ENCODE measurements around the gene OTOF. TPM values are rescaled to one million over a fixed set of nuclear protein-coding genes. Genes with fewer than 3 reads are reported as not detected.

The OTOF gene
- total RNA-seq, 2 experiments from 2014 or later: 1.6 to 1.9 TPM

DNA sequence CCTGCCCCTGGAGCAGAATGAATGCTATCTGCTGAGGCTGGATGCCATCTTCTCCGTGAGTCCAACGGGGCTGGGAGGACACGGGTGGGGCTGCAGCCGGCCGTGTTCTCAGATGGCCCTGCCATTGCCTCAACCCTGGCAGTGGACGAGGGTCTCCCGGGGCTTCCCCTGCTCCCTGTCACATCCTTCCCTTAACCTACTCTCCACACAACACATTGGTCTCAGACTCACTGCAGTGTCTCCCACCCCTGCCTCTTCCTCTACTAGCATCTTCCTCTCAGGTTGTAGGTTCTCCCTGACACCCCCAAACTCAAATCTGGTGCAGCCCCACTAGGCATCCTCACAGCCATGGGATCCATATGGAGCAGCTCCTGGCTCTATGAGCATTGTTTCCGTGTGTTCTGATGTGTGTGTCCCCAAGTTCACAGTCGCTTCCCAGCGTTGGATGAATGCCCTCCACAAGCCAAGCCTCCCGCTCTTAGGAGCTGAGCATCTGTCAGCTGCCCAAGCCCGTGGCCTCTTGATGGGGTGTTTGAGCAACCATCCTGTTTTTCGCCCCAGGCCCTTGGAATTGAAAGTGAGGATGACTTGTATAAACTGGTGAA is 27.8 kb downstream of the OTOF start:
- no peaks in the 10 kb centered on the region for H3K36me3 Mint-ChIP-seq
- no peaks in the 10 kb centered on the region for H3K27me3 Mint-ChIP-seq
- ChIA-PET POLR2A (no interaction called here), CTCF (no interaction called here)
- H3K9me3 Mint-ChIP-seq: no peaks in the 10 kb centered on the region
- intact Hi-C loops (cut with micrococcal nuclease): no loop called here
- no peak for DNase-seq
- no peak overlapping the region for H3K4me3 Mint-ChIP-seq
- no peaks in the 10 kb centered on the region for H3K4me1 Mint-ChIP-seq (ENCODE audit: low read depth)
- H3K27ac Mint-ChIP-seq: no peak overlapping the region

DNA sequence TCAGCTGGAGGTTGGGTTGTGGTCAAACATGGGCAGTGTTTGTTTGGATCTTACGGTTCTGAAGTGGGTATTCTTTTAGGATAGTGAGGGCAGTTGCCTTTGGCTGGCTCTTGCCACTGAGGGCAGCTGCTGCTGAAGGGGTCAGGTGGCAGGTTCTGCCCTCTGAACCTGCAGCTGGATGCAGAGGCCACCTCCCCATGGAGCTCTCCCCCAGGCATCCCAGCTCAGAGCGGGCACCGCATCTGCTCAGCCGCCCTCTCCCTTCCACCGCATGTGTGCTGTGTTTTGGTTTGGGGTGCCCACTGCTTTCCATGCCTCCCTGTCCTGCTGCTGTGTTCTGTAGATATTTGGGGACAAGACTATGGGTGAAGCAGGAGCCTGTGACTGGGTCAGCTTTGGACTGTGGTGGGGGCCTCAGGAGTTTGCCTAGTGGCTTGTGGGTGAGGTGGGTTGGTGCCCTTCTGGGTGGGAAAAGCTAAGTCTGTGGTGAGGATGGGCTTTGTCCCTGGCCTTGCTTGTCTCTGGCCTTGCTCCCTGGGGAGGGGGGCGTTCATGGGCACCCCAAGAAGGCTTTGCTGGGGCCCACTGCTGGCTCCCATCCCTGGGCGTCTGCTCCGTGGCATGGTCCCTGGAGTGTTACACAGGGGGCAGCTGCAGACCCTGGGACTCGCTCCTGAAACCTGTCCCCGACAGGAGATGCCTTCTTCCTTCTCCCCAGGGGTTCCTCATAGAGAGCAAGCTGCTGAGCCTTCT is 28.5 kb downstream of the OTOF start:
- no peak overlapping the region for H3K27ac Mint-ChIP-seq
- CTCF ChIA-PET: interaction anchor here (1.0 kb wide), 1 partner anchor 20 kb away, joined by 3 read pairs; no protein-coding TSS in a partner anchor
- H3K4me3 Mint-ChIP-seq: no peak overlapping the region
- no peaks in the 10 kb centered on the region for H3K9me3 Mint-ChIP-seq
- POLR2A ChIA-PET: no interaction called here
- H3K27me3 Mint-ChIP-seq: no peaks in the 10 kb centered on the region
- no peak for DNase-seq
- H3K4me1 Mint-ChIP-seq (ENCODE audit: low read depth): no peaks in the 10 kb centered on the region
- no peaks in the 10 kb centered on the region for H3K36me3 Mint-ChIP-seq
- intact Hi-C loops (cut with micrococcal nuclease): no loop called here

DNA sequence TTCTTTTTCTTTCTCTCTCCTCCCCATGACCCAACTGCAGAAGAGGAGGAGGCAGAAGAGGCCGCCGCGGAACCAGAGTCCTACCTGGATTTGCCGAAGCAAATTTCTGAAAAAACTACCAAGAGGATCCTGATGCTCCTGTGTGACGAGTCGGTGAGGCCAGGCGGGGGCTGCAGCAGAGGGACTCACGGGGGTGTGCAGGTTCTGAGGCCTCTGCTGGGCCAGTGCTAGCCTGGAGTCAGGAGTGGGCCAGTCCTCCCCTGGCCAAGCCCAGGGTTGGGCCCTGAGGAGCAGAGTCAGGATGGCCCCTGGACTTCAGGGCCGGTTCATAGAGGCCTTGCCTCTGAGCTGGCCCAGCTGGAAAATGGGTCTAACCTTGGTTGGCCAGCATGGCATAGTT is 29.3 kb downstream of the OTOF start:
- H3K27ac Mint-ChIP-seq: no peak overlapping the region
- H3K27me3 Mint-ChIP-seq: no peaks in the 10 kb centered on the region
- intact Hi-C loops (cut with micrococcal nuclease): no loop called here
- no peaks in the 10 kb centered on the region for H3K36me3 Mint-ChIP-seq
- ChIA-PET CTCF (interaction anchor here (1.0 kb wide), 1 partner anchor 21 kb away, joined by 3 read pairs; no protein-coding TSS in a partner anchor), POLR2A (no interaction called here)
- DNase-seq: no peak
- H3K9me3 Mint-ChIP-seq: no peaks in the 10 kb centered on the region
- H3K4me3 Mint-ChIP-seq: no peak overlapping the region
- H3K4me1 Mint-ChIP-seq (ENCODE audit: low read depth): no peaks in the 10 kb centered on the region

DNA sequence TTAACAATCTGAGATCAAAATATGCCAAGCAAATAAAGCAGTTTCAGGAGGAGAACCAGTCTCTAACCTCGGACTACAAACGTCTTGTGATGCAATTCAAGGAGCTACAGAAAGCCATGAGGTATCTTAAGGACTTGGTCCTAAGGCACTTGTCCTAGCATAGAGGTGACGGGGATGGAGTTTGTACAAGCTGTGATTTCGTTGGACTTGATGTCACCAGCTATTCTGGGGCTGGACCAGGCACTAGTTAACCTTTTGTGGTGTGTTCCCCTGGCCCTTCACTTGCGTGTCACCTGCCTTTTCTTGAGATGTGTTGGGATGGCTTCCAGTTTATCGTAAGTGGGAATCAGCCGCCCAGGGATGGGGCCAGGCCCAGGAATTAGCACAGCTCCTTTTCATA is 33.7 kb downstream of the OTOF start:
- intact Hi-C loops (cut with micrococcal nuclease): no loop called here
- POLR2A ChIA-PET: no interaction called here
- Mint-ChIP-seq H3K27me3 (no peaks in the 10 kb centered on the region), H3K27ac (no peak overlapping the region), H3K36me3 (no peaks in the 10 kb centered on the region), H3K9me3 (no peaks in the 10 kb centered on the region), H3K4me1 (ENCODE audit: low read depth) (no peaks in the 10 kb centered on the region), H3K4me3 (no peak overlapping the region)
- CTCF ChIA-PET: no interaction called here
- DNase-seq: no peak

DNA sequence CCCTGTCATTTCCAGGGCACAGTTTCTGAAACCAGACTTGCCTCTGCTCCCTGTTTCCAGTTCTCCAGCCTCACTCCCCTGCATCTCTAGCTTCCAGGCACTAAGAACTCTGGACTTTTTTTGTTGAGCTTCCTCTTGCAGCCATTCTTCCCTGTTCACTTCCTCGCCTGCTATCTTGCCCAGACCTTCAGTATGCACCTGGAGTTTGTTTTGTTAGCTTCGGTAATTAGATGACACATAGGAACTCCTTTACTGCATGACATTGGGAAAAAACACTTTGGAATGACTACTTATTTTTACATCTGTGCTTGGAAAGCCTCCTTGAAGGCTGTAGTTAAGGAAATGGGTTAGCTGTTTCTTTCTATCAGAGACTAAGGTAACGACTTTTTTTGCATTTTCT is 35.2 kb downstream of the OTOF start:
- CTCF ChIA-PET: no interaction called here
- intact Hi-C loops (cut with micrococcal nuclease): no loop called here

DNA sequence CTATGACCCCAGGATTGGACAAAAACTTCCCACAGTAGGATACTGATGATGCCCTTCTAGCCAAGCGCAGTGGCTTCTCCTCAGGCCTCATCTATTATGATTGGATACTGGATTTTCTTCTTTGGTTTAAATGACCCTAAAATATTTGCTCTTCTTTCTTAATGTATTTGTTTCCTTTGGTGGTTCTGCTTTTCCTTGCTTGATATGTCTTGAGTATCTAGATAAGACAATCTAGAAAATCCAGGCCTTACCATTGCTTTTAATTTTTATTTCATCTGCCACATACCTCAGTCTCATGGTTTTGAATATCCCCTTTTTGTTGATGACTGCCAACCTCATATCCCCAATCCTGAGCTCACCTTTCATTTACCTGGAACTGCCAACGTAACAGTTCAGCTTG is 35.6 kb downstream of the OTOF start:
- Mint-ChIP-seq H3K9me3 (no peaks in the 10 kb centered on the region), H3K27ac (no peak overlapping the region), H3K4me3 (no peak overlapping the region), H3K4me1 (ENCODE audit: low read depth) (no peaks in the 10 kb centered on the region), H3K36me3 (no peaks in the 10 kb centered on the region), H3K27me3 (no peaks in the 10 kb centered on the region)
- POLR2A ChIA-PET: no interaction called here
- DNase-seq: no peak
- intact Hi-C loops (cut with micrococcal nuclease): no loop called here
- CTCF ChIA-PET: no interaction called here

More for the DNA sequence above, 35.2 kb downstream of the OTOF start:
- no peak overlapping the region for H3K27ac Mint-ChIP-seq
- no peak overlapping the region for H3K4me3 Mint-ChIP-seq
- no peaks in the 10 kb centered on the region for H3K9me3 Mint-ChIP-seq
- DNase-seq: no peak
- H3K27me3 Mint-ChIP-seq: no peaks in the 10 kb centered on the region
- POLR2A ChIA-PET: no interaction called here
- H3K36me3 Mint-ChIP-seq: no peaks in the 10 kb centered on the region
- no peaks in the 10 kb centered on the region for H3K4me1 Mint-ChIP-seq (ENCODE audit: low read depth)

DNA sequence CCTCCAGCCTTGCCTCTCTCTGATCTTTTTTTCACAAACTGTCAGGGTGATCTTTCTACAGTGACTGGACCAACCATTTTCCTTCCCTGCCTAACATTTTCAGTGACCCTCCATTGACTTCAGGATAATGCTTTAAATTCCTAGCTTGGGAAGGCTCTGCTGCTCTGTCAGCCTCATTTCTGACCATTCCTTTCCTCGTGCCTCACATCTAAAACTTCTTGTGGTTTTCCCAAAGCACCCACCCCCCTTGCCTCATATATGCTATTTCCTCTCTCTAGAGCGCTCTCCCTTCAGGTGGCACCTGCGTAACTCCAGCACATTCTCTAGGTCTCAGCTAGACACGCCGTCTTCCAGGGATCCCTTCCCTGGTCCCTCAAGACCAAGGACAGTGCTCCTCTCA is 39.0 kb downstream of the OTOF start:
- H3K36me3 Mint-ChIP-seq: no peaks in the 10 kb centered on the region
- H3K27me3 Mint-ChIP-seq: no peaks in the 10 kb centered on the region
- CTCF ChIA-PET: no interaction called here
- intact Hi-C loops (cut with micrococcal nuclease): no loop called here
- POLR2A ChIA-PET: no interaction called here
- H3K27ac Mint-ChIP-seq: no peak overlapping the region
- no peak overlapping the region for H3K4me3 Mint-ChIP-seq
- DNase-seq: no peak
- no peaks in the 10 kb centered on the region for H3K4me1 Mint-ChIP-seq (ENCODE audit: low read depth)
- H3K9me3 Mint-ChIP-seq: no peaks in the 10 kb centered on the region

DNA sequence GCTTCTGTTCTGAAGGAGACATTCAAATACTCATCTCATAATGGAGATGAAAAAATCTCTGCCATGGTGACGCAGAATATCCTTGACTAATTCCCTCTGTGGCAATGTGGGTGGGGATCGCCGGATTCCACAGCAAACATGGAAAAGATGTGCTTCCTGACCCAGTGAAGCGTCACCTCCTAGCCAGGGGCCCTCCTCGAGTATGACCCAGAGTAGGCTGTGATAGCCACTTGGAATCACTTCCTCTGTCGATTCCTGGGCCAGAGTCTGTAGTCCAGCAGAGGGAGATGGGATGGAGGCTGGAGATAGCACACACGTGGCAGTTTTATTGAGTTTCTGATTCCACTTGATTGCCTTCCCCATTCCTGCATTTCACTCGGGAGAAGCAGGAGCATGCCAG is 39.4 kb downstream of the OTOF start:
- POLR2A ChIA-PET: no interaction called here
- H3K9me3 Mint-ChIP-seq: no peaks in the 10 kb centered on the region
- no peaks in the 10 kb centered on the region for H3K36me3 Mint-ChIP-seq
- intact Hi-C loops (cut with micrococcal nuclease): no loop called here
- no peak overlapping the region for H3K4me3 Mint-ChIP-seq
- H3K4me1 Mint-ChIP-seq (ENCODE audit: low read depth): no peaks in the 10 kb centered on the region
- no peak overlapping the region for H3K27ac Mint-ChIP-seq
- no peaks in the 10 kb centered on the region for H3K27me3 Mint-ChIP-seq
- no peak for DNase-seq
- CTCF ChIA-PET: no interaction called here

DNA sequence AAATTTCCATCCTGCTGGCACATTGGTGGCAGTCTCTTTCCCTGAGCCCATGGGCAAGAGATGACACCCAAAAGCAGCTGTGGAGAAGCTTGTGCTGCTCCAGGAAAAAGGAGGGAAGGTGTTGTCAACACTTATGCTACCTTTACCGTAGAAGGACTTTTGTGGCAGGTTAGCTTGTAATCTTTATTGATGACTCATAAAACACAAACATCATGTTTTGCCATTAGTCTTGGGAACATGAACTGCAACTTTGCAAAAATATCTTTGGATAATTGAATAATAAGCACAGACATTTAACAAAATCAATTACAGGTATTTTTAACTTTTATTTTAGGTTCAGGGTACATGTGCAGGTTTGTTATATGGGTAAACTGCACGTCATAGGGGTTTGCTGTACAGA is 42.8 kb downstream of the OTOF start:
- no peak overlapping the region for H3K27ac Mint-ChIP-seq
- no peaks in the 10 kb centered on the region for H3K36me3 Mint-ChIP-seq
- no peak for DNase-seq
- no peaks in the 10 kb centered on the region for H3K9me3 Mint-ChIP-seq
- no peak overlapping the region for H3K4me3 Mint-ChIP-seq
- intact Hi-C loops (cut with micrococcal nuclease): no loop called here
- peaks cover 5% of the 10 kb centered on the region for H3K27me3 Mint-ChIP-seq
- ChIA-PET POLR2A (interaction anchor here (0.6 kb wide), 1 partner anchor 35 kb away, joined by 3 read pairs; no protein-coding TSS in a partner anchor), CTCF (interaction anchor here (0.6 kb wide), 1 partner anchor 691 kb away, joined by 3 read pairs; no protein-coding TSS in a partner anchor)
- no peaks in the 10 kb centered on the region for H3K4me1 Mint-ChIP-seq (ENCODE audit: low read depth)

DNA sequence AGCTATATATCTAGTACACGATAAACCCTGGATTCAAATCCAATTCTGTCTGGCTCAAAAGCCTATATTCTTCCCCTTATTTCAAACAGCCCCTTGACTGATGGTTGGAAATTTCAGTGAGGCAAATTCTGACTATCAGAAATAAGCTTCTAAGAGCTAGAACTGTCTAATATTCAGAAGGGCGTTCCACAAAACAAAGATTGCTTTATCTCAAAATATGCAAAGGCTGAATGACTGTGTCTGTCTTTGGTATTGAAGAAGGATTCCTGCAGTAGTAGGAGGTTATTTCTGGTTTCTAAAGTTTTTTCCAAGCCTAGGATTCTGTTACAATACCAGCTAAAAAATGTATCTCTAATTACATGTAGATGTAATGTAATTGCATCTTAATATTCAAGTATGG is 45.1 kb downstream of the OTOF start:
- no peaks in the 10 kb centered on the region for H3K9me3 Mint-ChIP-seq
- no peaks in the 10 kb centered on the region for H3K36me3 Mint-ChIP-seq
- ChIA-PET CTCF (interaction anchor here (0.6 to 1.5 kb wide), 2 partner anchors 23 to 145 kb away, joined by 3 read pairs; no protein-coding TSS in a partner anchor), POLR2A (no interaction called here)
- intact Hi-C loops (cut with micrococcal nuclease): no loop called here
- no peaks in the 10 kb centered on the region for H3K4me1 Mint-ChIP-seq (ENCODE audit: low read depth)
- no peak overlapping the region for H3K27ac Mint-ChIP-seq
- no peak for DNase-seq
- H3K27me3 Mint-ChIP-seq: peaks cover 5% of the 10 kb centered on the region
- H3K4me3 Mint-ChIP-seq: no peak overlapping the region

DNA sequence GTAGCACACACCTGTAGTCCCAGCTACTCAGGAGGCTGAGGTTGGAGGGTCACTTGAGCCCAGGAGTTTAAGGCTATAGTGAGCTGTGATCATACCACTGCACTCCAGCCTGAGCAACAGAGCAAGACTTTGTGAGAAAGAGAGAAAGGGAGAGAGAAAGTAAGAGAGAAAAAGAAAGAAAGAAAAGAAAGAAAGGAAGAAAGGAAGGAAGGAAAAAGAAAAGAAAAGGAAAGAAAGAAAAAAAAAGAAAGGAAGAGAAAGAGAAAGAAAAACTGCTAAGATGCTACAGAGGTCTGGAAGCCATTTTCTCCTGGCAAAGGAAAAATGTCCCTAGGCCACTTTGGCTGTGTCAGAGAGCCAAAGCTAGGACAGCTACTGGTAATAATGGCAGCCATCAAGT is 45.6 kb downstream of the OTOF start:
- ChIA-PET POLR2A (no interaction called here), CTCF (interaction anchor here (1.5 kb wide), 1 partner anchor 23 kb away, joined by 3 read pairs; no protein-coding TSS in a partner anchor)

DNA sequence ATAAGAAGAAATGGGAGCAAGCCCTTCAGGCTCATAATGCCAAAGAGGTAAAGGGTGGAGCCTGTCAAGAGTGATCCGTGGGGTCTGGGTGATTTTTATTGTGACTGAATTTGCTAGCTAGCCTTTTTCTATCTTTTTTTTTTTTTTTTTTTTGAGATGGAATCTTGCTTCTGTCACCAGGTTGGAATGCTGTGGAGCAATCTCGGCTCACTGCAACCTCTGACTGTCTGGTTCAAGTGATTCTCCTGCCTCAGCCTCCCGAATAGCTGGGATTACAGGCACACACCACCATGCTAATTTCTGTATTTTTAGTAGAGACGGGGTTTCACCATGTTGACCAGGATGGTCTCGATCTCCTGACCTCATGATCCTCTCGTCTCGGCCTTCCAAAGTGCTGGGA is 47.1 kb downstream of the OTOF start:
- Mint-ChIP-seq H3K4me3 (no peak overlapping the region), H3K9me3 (no peaks in the 10 kb centered on the region), H3K27me3 (peaks cover 5% of the 10 kb centered on the region), H3K4me1 (ENCODE audit: low read depth) (no peaks in the 10 kb centered on the region), H3K27ac (no peak overlapping the region), H3K36me3 (no peaks in the 10 kb centered on the region)
- intact Hi-C loops (cut with micrococcal nuclease): no loop called here
- CTCF ChIA-PET: no interaction called here
- DNase-seq: no peak
- POLR2A ChIA-PET: no interaction called here

More for the DNA sequence above, 45.6 kb downstream of the OTOF start:
- peaks cover 5% of the 10 kb centered on the region for H3K27me3 Mint-ChIP-seq
- no peaks in the 10 kb centered on the region for H3K36me3 Mint-ChIP-seq
- no peak overlapping the region for H3K27ac Mint-ChIP-seq
- DNase-seq: no peak
- no peaks in the 10 kb centered on the region for H3K4me1 Mint-ChIP-seq (ENCODE audit: low read depth)
- intact Hi-C loops (cut with micrococcal nuclease): no loop called here
- H3K9me3 Mint-ChIP-seq: no peaks in the 10 kb centered on the region
- H3K4me3 Mint-ChIP-seq: no peak overlapping the region
